Stimulated activated naive CD4-positive, alpha-beta T cell (primary cell): ENCODE measurements around the gene KLK3.

ENCODE experiments used
- DNase-seq, 6 experiments: peaks; one replicate each; lab custom pipeline; 2025; lab: John Stamatoyannopoulos, UW

The KLK3 gene

GRCh38 chr19:50898018-50898417, 43.3 kb downstream of the KLK3 start:
- no peak for DNase-seq

GRCh38 chr19:50899569-50899968, 44.9 kb downstream of the KLK3 start:
- DNase-seq = no peak

DNA sequence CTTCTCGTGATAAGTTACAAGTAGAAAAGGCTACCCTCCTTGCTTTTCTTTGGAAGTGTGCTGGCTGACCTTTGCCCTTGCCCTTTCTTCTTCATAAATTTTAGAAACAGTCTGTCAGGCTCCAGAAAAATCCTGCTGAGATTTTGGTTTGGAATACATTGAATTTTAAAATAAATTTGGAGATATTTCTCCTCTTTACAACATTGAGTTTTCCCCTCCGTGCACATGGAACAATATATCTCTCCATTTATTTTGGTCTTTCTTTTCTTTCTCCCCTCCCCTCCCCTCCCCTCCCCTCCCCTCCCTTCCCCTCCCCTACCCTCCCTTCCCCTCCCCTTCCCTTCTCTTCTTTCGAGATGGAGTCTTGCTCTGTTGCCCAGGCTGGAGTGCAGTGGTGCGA, 47.9 kb downstream of the KLK3 start:
- DNase-seq = no peak

- peak in 1 of 6 experiments; percentile 12 for DNase-seq
Measured at GRCh38 chr19:50906217-50906616, 51.5 kb downstream of the KLK3 start.

DNA sequence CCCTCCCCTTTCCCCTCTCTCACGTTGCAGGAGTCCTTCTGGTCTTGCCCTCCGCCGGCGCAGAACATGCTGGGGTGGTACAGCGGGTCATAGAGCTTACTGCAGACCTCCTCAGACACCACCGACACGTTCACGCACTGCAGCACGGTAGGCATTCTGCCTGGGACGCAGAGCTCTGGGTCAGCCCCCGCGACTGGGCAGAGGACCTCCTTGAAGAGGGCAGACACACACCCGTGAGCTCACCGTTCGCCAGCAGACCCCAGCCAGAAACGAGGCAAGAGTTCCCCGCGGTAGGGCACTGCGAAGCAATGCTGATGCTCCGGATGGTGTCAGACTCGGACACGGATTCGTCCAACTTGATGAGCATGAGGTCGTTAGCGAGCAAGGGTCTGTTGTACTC, 53.6 kb downstream of the KLK3 start:
- DNase-seq = no peak

DNA sequence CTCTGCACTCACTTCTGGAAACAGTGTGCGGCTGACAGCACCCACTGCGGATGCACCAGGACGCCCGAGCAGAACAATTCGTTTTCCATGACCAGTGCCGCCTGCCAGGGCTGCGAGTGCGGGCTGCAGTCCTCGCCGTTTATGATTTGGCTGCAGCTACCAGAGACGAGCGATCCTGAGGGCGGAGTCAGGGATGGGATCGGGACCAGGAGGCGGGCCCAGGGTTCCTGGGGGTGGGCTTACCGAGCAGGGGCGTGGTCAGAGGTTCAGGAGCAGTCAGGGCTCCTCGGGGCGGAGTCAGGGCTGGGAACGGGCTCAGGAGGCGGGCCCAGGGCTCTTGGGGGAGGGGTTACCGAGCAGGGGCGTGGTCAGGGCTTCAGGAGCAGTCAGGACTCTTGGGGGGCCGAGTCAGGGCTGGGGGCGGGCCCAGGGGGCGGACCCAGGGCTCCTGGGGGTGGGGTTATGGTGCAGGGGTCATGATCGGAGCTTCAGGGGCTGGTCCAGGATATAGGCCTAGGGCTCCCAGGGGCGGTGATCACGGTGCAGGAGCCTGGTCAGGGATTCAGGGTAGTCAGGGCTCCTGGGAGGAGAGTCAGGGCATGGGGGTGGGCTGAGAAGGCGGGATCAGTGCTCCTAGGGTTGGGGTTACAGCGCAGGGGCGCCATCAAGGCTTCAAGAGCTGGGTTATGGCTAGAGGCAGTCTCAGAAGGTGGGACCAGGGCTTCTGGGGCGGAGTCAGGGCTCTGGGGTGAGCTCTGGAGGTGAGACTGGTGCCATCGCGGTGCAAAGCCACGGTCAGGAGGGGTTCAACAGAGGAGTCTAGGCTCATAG, 54.7 kb downstream of the KLK3 start:
- DNase-seq = no peak
